Endometrial microvascular endothelial cells (primary cell): ENCODE results near the gene TTC22. TPM values are rescaled to one million over a fixed set of nuclear protein-coding genes. Genes with fewer than 3 reads are reported as not detected.

ENCODE experiments used
- in situ Hi-C: cut with HindIII; loops from 2 replicates; pipeline ENCODE4 v1.10.0; 2017; ENCODE audit warnings: low sequenced_read_pairs, low pct_unique_long_range_greater_than_20kb; ENCODE audit errors: inconsistent ontology term
- total RNA-seq: library from RNA; depleted of rRNA; stranded (reverse); fragments of >200 nt; gene quantifications from one replicate; pipeline ENCODE4 v1.2.3, GENCODE V29; 2015; ENCODE audit errors: inconsistent ontology term

Gene TTC22
- total RNA-seq, 1 donor from 2014 or later: not detected

DNA sequence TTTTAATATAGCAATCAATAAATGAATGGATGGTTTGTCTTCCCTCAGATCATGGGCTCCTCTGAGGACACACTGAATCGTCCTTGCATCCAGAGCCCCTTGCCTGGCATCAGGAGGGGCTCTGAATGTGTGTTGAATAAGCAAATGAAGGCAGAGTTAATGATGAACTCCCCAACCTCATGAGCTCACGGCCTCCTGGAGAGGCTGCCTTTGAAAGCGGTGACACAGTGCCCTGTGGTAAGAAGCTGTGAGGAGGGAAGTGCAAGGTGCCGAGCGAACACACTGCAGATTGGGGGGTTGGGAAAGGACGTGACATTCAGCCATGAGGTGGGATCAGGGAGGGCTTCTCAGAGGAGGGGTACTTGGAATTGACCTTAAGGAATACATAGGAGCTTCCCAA is 33.6 kb downstream of the TTC22 start:
- in situ Hi-C loops: no loop called here

DNA sequence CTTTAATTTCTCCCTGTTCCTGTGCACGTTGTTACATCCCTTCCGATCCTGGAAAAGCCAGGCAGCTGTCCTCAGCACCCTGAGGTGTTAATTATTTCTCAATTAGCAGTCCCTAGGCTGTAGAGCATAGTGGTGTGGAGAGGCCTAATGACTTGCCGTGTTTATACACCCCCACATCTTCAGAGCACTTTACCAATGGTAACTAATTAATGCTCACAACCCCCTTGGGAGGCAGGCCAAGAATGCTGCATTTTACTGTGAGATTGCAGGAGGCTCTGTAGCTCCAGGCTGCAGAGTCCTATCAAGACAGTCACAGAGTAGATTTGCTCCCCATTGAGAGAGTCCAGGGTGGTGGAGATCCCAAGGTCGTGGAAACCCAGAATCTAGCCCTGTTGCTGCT is 34.4 kb downstream of the TTC22 start:
- in situ Hi-C loops: no loop called here

- in situ Hi-C loops: no loop called here
Observed at GRCh38 chr1:54764922-54765561, 36.1 kb downstream of the TTC22 start.

GRCh38 chr1:54764133-54764921 is 36.8 kb downstream of the TTC22 start, which contains the start of gene PARS2:
PARS2 (minus strand) TSS chr1:54764523; CDS start chr1:54759161, 5,362 bp downstream.
- in situ Hi-C loops: no loop called here

GRCh38 chr1:54763816-54764132 is 37.3 kb downstream of the TTC22 start:
- in situ Hi-C loops: no loop called here

GRCh38 chr1:54758678-54759348 is 42.3 kb downstream of the TTC22 start:
- in situ Hi-C loops: no loop called here

- in situ Hi-C loops: no loop called here
Observed at GRCh38 chr1:54757833-54758232, 43.3 kb downstream of the TTC22 start.

DNA sequence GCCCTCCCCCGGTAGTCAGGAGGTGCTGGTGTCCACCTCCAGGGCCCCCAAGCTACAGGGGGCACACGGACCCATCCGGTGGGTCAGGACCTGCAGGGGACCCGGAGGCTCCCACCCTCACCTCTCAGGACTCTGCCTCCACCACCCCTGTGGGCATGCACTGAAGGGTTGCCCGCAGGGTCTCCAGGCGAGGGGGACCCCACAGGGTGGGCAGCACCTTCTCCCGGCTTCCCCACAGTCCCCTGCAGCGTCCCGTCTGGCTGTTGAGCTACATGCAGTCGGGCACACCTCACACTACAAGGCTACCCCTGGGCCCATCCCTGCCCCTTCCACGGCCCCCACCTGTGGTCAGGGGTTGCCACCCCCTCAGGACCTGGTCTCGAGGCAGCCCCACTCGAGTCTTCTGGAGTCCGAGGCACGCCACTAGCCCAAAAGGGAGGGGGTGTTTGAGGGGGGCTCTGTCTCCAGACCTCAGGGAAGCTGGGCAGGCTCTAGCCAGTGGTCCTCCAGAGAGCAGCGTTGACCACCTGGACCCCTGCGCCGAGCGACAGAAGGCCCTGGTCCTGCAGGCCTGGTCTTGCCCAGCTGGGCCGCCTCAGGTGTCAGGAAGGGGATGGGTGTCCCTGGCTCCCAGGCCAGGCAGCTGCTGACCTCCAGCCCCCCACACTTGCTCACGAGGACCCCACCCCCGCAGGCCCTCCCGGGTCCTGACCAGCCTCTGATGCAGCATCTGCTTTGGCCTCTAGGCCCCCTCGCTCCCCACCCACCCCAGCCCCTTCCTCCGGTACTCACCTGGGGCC is 46.4 kb downstream of the TTC22 start:
- in situ Hi-C loops: no loop called here

- in situ Hi-C loops: no loop called here
Observed at GRCh38 chr1:54754045-54754444, 47.1 kb downstream of the TTC22 start.

GRCh38 chr1:54751426-54751825 is 49.7 kb downstream of the TTC22 start:
- in situ Hi-C loops: no loop called here

DNA sequence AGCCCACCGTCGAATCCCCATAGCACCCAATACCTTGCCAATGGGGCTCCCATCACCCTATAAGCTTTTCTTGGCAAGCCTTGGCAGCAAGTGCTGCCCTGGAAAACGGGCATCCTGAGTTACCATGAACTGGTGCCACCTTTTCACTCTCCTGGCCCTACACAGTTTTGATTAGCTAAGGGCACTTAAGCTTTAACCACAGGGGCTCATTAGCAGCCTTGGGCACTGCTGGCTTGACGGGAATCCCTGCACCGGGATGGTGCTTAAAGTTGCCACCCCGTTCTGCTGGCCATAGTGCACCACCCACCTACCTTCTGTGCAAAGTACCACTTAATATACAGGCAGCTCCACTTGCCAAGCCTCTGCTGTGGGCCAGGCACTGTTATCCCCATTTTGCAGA is 50.5 kb downstream of the TTC22 start:
- in situ Hi-C loops: no loop called here

- in situ Hi-C loops: no loop called here
Observed at GRCh38 chr1:54748094-54748835, 52.9 kb downstream of the TTC22 start.

- in situ Hi-C loops: no loop called here
Observed at GRCh38 chr1:54745864-54746263, 55.3 kb downstream of the TTC22 start.

DNA sequence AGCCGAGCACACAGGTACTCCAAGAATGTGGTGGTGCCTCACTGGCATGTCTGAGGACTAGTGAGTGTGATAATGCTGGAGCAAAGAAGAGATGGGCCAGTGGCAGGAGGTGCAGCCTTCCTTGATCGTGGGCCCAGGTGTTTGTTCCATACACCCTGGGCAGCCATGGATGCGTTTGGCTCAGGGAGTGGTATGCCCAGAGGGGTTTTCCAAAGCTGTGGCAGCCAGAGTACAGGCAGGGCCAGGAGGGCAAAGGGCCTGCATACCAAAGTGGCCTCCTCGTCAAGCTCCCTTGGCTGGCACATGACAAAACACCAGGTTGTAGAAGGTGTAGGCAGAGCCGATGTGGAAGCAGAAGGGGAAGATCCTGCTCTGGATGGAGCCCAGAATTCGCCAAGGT is 55.8 kb downstream of the TTC22 start:
- in situ Hi-C loops: no loop called here

DNA sequence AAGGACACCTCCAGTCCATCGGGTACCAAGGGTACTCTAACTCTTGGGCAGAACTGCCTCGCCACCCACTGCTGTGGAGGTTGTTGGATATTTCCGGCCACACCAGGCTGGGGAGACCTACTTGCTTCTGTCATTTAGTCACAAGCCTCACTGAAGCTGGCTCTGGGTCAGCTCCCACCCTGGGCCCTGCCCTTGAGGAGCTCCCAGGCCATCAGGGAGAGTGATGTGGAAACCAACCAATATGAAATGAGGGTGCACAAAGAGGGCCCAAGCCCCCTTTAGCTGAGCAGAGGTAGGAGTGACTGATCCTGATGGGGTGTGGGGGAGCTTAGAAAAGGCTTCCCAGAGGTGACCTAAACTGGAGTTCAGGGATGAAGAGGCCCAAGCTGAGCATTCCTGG is 56.4 kb downstream of the TTC22 start:
- in situ Hi-C loops: no loop called here

DNA sequence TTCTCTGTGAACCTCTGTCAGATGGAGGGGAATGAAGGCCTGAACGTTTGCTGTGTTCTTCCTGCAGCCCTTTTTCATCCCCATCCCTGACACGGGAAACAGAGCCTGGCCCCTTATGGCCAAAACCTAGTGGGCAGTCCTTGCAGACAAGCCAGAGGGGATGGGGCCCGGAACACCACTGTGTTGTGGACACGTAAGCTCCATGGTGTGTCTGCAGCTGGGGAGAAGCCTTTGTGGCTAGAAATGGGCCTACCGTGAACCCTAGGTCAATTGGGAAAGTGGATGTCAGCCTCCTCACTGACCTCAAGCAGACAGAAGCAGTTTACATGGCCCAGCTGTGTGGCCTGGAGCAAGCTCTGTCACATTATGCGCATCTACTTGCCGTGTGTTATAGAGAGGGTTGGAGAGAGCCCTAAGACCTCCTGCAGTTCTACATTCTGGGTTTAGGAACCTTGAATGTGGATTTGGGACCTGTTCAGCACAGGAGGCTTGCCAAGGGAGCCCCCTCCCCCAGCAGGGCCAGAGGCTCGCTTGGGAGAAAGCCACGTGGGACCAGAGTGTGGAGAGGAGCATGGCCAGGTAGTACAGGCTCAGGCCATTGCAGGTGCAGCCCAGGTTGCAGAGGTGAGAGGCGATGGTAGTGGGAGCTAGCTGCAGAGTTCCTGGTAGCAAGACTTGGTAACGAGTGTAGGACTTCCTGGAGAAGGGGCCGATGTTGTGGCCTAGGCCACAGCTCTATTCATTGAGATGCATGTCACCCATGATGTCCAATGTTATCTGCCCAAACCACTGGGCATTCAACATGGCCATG is 57.5 kb downstream of the TTC22 start:
- in situ Hi-C loops: no loop called here

- in situ Hi-C loops: no loop called here
Observed at GRCh38 chr1:54742282-54742681, 58.8 kb downstream of the TTC22 start.

- in situ Hi-C loops: no loop called here
Observed at GRCh38 chr1:54741531-54741930, 59.6 kb downstream of the TTC22 start.
